Ascending aorta (tissue), 2 donors: ENCODE results near the gene EXOC3L1. TPM values are rescaled to one million over a fixed set of nuclear protein-coding genes. Genes with fewer than 3 reads are reported as not detected.
A peak's percentile ranks its signal among the peaks of the same experiment; 100 is the strongest.

Source experiments
- DNase-seq, 2 donors: peaks; one replicate each; pipeline ENCODE4 v3.0.0-alpha.2; 2019; ENCODE audit warnings: low spot score in 2 of 2
- H3K27ac ChIP-seq, 2 donors: fragments of 200-600 bp; sonication (generic); one replicate each; pipeline ENCODE4 v1.5.1; 2016 to 2017; ENCODE audit warnings: mild to moderate bottlenecking in 1 of 2
- H3K27me3 ChIP-seq: fragments of 200-600 bp; sonication (generic); one replicate; pipeline ENCODE4 v1.5.1; 2017
- H3K36me3 ChIP-seq, 2 donors: fragments of 200-600 bp; sonication (generic); one replicate each; pipeline ENCODE4 v1.5.1; 2016
- H3K4me1 ChIP-seq, 2 donors: fragments of 200-600 bp; sonication (generic); one replicate each; pipeline ENCODE4 v1.5.1; 2016 to 2017; ENCODE audit warnings: mild to moderate bottlenecking in 1 of 2
- H3K4me3 ChIP-seq, 2 donors: fragments of 200-600 bp; sonication (generic); one replicate each; pipeline ENCODE4 v1.5.1; 2016 to 2017; ENCODE audit warnings: mild to moderate bottlenecking in 1 of 2
- H3K9me3 ChIP-seq, 2 donors: fragments of 200-600 bp; sonication (generic); one replicate each; pipeline ENCODE4 v1.5.1; 2016
- intact Hi-C: fragments of 100-400 bp; cut with DNase I; formaldehyde crosslinking; loops from one replicate; pipeline ENCODE4 v1.15.1; 2023
- total RNA-seq: library from RNA; depleted of rRNA; stranded (reverse); fragments of >200 nt; gene quantifications from one replicate; pipeline ENCODE4 v1.1.0, GENCODE V29; 2016
- TF ChIP-seq, protein P1 (sequence below), 3 experiments: fragments of 200-600 bp in 2 of 3; fragments of 450-650 bp in 1 of 3; sonication (generic) in 2 of 3; IDR thresholded peaks; one replicate each; pipeline ENCODE4 v1.5.1; 2016 to 2019; ENCODE audit warnings: antibody characterized with exemption in 3 of 3, mild to moderate bottlenecking in 1 of 3, moderate library complexity in 1 of 3

Gene EXOC3L1
- total RNA-seq, 1 donor from 2014 or later = 11.2 TPM

DNA sequence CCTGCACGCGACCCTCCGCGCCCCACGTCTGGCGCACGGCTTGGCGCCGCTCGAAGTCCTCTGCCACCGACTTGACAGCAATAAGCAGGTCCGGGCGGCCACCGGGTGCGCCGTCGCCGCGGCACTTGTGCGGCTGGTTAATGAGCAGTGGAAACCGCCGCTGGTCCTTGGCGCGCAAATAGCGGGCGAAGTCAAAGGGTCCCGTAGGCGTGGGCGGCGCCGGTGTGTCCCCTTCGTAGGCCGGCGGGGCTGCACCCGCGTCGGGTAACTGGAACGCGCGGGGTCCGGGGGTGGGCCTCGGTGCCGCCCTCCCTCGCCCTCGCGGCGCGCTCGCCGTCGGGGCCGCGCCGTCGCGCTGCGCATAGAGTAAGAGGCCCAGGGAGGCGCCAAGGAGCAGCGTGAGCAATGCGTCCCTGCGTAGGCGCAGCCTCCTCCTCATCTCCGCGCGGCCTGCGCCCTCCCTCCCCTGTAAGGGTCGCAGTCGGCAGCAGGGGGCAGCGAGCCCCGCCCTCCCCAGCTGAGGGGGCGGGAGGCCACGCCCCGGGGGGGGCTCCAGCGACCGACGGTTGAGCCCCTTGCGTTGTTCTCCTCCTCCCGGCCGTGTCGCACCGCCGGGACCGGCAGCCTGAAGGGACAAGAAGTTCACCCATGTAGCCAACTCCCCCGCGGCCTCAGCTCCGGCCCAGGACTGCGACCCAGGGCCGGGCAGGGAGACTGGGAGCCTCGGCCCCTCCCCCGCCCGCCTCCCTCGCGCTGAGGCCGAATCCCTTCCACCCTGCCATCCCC is 39.7 kb downstream of the EXOC3L1 start:
- Histone ChIP-seq H3K27ac (peak overlapping the region; percentile 88 to 89), H3K27me3 (no peaks in the 10 kb centered on the region), H3K4me1 (peaks cover 6 to 14% of the 10 kb centered on the region in 2 donors), H3K9me3 (no peaks in the 10 kb centered on the region), H3K4me3 (peak overlapping the region; percentile 68 to 75), H3K36me3 (peaks cover 20 to 24% of the 10 kb centered on the region in 2 donors)
- intact Hi-C loops = loop anchor here (2.0 to 5.0 kb wide), 2 partner anchors 37 to 41 kb away; partner anchors contain the start of gene PHAF1
- TF ChIP-seq, protein P1, sequence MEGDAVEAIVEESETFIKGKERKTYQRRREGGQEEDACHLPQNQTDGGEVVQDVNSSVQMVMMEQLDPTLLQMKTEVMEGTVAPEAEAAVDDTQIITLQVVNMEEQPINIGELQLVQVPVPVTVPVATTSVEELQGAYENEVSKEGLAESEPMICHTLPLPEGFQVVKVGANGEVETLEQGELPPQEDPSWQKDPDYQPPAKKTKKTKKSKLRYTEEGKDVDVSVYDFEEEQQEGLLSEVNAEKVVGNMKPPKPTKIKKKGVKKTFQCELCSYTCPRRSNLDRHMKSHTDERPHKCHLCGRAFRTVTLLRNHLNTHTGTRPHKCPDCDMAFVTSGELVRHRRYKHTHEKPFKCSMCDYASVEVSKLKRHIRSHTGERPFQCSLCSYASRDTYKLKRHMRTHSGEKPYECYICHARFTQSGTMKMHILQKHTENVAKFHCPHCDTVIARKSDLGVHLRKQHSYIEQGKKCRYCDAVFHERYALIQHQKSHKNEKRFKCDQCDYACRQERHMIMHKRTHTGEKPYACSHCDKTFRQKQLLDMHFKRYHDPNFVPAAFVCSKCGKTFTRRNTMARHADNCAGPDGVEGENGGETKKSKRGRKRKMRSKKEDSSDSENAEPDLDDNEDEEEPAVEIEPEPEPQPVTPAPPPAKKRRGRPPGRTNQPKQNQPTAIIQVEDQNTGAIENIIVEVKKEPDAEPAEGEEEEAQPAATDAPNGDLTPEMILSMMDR (IDR thresholded peaks at IDR 0.05) = no peak
- DNase-seq = no peak

DNA sequence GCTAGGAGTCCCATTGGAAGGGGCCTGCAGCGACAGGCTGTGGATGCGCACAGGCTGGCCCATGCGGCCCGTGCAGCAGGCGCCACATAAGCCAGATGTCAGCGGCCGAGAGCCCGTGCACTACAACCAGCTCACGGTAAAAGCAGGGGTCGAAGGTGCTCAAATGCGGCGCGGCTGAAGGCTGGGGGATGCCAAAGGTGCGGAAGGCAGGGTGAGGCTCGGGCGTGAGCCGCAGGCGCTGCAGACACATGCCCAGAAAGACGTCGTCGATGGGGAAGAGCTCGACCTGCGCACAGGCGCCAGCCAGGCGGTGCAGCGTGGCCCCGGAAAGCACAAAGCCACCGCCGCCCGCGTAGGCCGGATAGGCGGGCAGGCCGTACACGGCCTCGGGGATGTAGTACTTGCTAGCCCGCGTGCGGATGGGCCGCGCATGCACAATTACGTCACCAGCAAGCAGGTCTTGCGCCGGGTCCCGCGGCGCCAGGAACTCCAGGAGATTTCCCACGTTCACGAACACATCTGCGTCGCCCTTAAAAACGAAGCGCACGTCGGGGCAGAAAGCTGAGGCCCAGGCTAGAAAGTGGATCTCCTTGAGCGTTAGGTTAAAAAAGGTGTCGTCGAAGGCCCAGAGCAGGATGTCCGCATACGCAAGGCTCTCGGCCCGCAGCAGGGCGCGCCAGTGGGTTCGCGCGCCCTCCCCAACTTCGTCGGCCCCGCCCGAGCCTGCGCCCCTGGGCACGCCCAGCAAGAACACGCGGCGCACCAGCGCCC is 40.5 kb downstream of the EXOC3L1 start:
- no peaks in the 10 kb centered on the region for H3K27me3 ChIP-seq
- TF ChIP-seq, protein P1 (IDR thresholded peaks at IDR 0.05) = no peak
- DNase-seq = no peak
- no peaks in the 10 kb centered on the region for H3K9me3 ChIP-seq
- H3K4me1 ChIP-seq = peaks cover 6 to 8% of the 10 kb centered on the region in 2 donors
- H3K4me3 ChIP-seq = peak overlapping the region; percentile 68 to 75
- intact Hi-C loops = loop anchor here (2.0 to 5.0 kb wide), 2 partner anchors 38 to 41 kb away; partner anchors contain the start of gene PHAF1
- peak overlapping the region; percentile 88 to 89 for H3K27ac ChIP-seq
- H3K36me3 ChIP-seq = peaks cover 20 to 32% of the 10 kb centered on the region in 2 donors

DNA sequence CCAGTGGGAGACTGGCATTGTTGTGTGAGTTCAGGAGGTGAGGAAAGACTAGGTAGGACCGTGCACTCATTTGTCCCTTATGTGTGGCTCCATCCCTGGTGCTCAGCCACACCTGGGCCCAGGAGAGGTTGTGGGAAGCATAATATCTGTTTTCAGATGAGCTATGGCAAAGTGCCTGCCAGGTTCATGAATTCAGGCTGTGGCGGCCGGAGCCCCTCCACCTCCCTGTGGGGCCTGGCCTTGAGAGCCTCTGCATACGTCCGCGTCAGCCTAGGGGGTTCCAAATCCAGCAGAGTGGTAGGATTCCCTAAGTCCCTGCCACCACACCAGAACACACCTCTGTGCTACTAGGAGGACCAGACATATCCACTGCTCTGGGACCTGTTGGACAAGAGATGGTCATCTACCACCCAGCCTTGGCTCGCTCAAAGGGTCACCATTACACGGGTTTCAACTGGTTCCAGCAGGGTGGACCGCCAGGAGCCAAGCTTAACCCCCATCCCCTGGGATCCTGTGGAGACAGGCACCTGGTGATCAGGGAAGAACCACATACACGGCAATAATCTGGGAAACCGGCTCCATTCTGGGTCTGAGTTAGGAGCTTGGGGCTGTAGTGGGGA is 41.2 kb downstream of the EXOC3L1 start:
- Histone ChIP-seq H3K36me3 (peaks cover 25 to 39% of the 10 kb centered on the region in 2 donors), H3K4me1 (peaks cover 6 to 8% of the 10 kb centered on the region in 2 donors), H3K27me3 (no peaks in the 10 kb centered on the region), H3K27ac (no peak overlapping the region), H3K9me3 (no peaks in the 10 kb centered on the region), H3K4me3 (no peak overlapping the region)
- no peak for DNase-seq
- TF ChIP-seq, protein P1 (IDR thresholded peaks at IDR 0.05) = no peak
- intact Hi-C loops = no loop called here

DNA sequence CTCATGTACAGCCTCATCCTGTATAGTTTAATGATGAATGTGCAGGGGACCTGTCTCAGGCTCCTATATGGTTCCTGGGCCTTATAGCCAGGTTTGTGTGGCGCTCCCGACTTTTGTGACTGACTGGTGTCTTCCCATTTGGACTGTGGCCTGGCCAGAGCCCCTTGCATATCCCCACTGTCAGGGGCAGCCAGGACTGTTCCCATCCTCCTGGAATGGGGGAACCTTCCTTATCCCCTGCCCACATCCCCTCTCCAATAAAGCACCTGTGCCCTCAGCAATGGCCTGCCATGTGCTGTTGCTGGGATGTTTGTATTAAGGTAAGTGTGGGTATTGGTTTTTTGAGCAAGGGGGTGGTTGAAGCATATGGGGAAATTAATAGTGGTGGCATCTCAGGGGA is 41.7 kb downstream of the EXOC3L1 start:
- H3K4me3 ChIP-seq = no peak overlapping the region
- TF ChIP-seq, protein P1 (IDR thresholded peaks at IDR 0.05) = no peak
- no peaks in the 10 kb centered on the region for H3K27me3 ChIP-seq
- H3K9me3 ChIP-seq = no peaks in the 10 kb centered on the region
- peaks cover 29 to 44% of the 10 kb centered on the region in 2 donors for H3K36me3 ChIP-seq
- no peak overlapping the region for H3K27ac ChIP-seq
- H3K4me1 ChIP-seq = peaks cover 6 to 8% of the 10 kb centered on the region in 2 donors
- no peak for DNase-seq
- intact Hi-C loops = no loop called here

DNA sequence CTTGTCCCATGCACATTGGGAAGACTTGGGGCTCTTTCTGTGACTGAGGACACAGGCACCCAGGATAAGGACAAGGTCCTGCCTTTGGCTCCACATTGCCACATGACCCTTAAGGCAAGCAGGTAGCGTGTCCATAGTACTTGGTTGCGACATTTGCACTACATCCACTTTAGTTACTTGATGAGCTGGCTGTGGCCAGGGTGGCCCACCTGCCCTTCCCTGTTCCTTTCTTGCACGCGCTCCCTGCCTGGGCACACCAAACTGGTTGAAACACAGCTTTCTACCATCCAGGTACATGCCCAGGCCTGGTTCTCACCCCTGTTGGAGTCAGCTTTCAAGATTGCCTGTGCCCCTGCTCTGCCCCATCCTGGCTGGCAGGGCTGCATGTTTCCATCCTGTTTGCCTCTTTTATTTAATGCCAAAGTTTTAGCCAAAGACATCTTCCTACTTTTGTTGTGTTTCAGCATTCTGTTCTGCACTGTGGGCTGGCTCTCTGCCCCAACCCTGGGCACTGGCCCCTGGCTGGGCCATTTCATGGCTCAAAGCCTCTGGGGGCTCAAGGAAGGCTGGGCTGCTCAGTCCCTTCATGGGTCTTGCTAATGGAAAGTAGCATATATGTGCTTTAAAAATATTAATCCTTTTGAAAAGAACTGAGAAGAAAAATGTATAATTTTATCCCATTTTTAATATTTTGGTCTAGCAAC is 42.3 kb downstream of the EXOC3L1 start:
- no peak for DNase-seq
- intact Hi-C loops = no loop called here
- Histone ChIP-seq H3K4me1 (peaks cover 6 to 8% of the 10 kb centered on the region in 2 donors), H3K9me3 (no peaks in the 10 kb centered on the region), H3K36me3 (peaks cover 29 to 51% of the 10 kb centered on the region in 2 donors), H3K4me3 (no peak overlapping the region), H3K27ac (no peak overlapping the region), H3K27me3 (no peaks in the 10 kb centered on the region)
- TF ChIP-seq, protein P1 (IDR thresholded peaks at IDR 0.05) = no peak
